OCI-LY1 (cell line): ENCODE results near the gene HAND2.

Experiments
- H2AFZ ChIP-seq: fragments of 200-600 bp; sonication (generic), shearing (Covaris generic); 2 replicates; pipeline ENCODE4 v1.6.0; 2014; ENCODE audit warnings: antibody characterized with exemption, mild to moderate bottlenecking, low read length
- H3F3A ChIP-seq: fragments of 200-600 bp; sonication (generic), shearing (Covaris generic); 2 replicates; pipeline ENCODE4 v1.6.0; 2014; ENCODE audit warnings: mild to moderate bottlenecking, antibody characterized with exemption, low read length, moderate library complexity; ENCODE audit not compliant: insufficient read depth
- H3K27ac ChIP-seq: fragments of 200-600 bp; sonication (generic); 2 replicates; pipeline ENCODE4 v1.5.1; 2014; ENCODE audit warnings: low read length, mixed run types, mild to moderate bottlenecking, low read depth; ENCODE audit not compliant: poor library complexity, severe bottlenecking
- H3K27me3 ChIP-seq: fragments of 200-600 bp; sonication (generic); 2 replicates; pipeline ENCODE4 v1.6.0; 2014; ENCODE audit warnings: antibody characterized with exemption, mild to moderate bottlenecking, low read length, moderate library complexity; ENCODE audit not compliant: insufficient read depth
- H3K36me3 ChIP-seq: fragments of 200-600 bp; sonication (generic); 2 replicates; pipeline ENCODE4 v1.6.1; 2014; ENCODE audit warnings: mild to moderate bottlenecking, antibody characterized with exemption, low read length, moderate library complexity, mixed read lengths; ENCODE audit not compliant: insufficient read depth
- H3K4me1 ChIP-seq: fragments of 200-600 bp; sonication (generic); 2 replicates; pipeline ENCODE4 v1.5.1; 2014; ENCODE audit warnings: mild to moderate bottlenecking, low read length, moderate library complexity; ENCODE audit not compliant: insufficient read depth, severe bottlenecking
- H3K4me2 ChIP-seq: fragments of 200-600 bp; sonication (generic), shearing (Covaris generic); 2 replicates; pipeline ENCODE4 v1.6.1; 2014; ENCODE audit warnings: low read length
- H3K4me3 ChIP-seq: fragments of 200-600 bp; sonication (generic); 2 replicates; pipeline ENCODE4 v1.5.1; 2014; ENCODE audit warnings: low read length, low read depth, mild to moderate bottlenecking, mixed read lengths; ENCODE audit not compliant: poor library complexity, severe bottlenecking
- H3K79me2 ChIP-seq: fragments of 200-600 bp; shearing (Covaris generic); 2 replicates; pipeline ENCODE4 v1.6.1; 2016; ENCODE audit warnings: mixed run types, low read length, mixed read lengths; ENCODE audit not compliant: insufficient read depth
- H3K9ac ChIP-seq: fragments of 200-600 bp; sonication (generic), shearing (Covaris generic); 2 replicates; pipeline ENCODE4 v1.6.1; 2014; ENCODE audit warnings: mild to moderate bottlenecking, low read length, mixed read lengths
- H3K9me2 ChIP-seq: fragments of 200-600 bp; sonication (generic), shearing (Covaris generic); 2 replicates; pipeline ENCODE4 v1.6.1; 2014; ENCODE audit warnings: low read depth, mild to moderate bottlenecking, low read length, mixed read lengths
- H3K9me3 ChIP-seq: fragments of 200-600 bp; shearing (Covaris generic); 2 replicates; pipeline ENCODE4 v1.6.1; 2014; ENCODE audit warnings: low read length, mixed read lengths
- H4K20me1 ChIP-seq: fragments of 200-600 bp; sonication (generic), shearing (Covaris generic); 2 replicates; pipeline ENCODE4 v1.6.0; 2016; ENCODE audit warnings: mild to moderate bottlenecking, low read length; ENCODE audit not compliant: insufficient read depth
- CTCF ChIP-seq: fragments of 200-600 bp; sonication (generic), shearing (Covaris generic); IDR thresholded peaks from 2 replicates; pipeline ENCODE4 v1.5.1; 2017; ENCODE audit warnings: mild to moderate bottlenecking, antibody characterized with exemption, low read length, moderate library complexity, mixed read lengths
- EZH2 ChIP-seq: fragments of 200-600 bp; sonication (generic), shearing (Covaris generic); IDR thresholded peaks from 2 replicates; pipeline ENCODE4 v1.8.0; 2017; ENCODE audit warnings: borderline replicate concordance, mixed run types, mild to moderate bottlenecking, antibody characterized with exemption, low read length, moderate library complexity, mixed read lengths

Gene HAND2

GRCh38 chr4:173486714-173487392, 43.2 kb downstream of the HAND2 start:
- TF ChIP-seq EZH2 = no peak
- no peak for TF ChIP-seq CTCF
- Histone ChIP-seq H3F3A (no peaks in the 10 kb centered on the region), H3K9ac (no peak overlapping the region), H3K4me2 (no peak overlapping the region), H3K9me2 (no peaks in the 10 kb centered on the region), H3K27ac (no peak overlapping the region), H2AFZ (no peak overlapping the region), H3K9me3 (no peaks in the 10 kb centered on the region), H4K20me1 (no peaks in the 10 kb centered on the region), H3K4me1 (no peaks in the 10 kb centered on the region), H3K4me3 (no peak overlapping the region), H3K36me3 (no peaks in the 10 kb centered on the region), H3K27me3 (no peaks in the 10 kb centered on the region), H3K79me2 (no peaks in the 10 kb centered on the region)

- Histone ChIP-seq H3K27me3 (no peaks in the 10 kb centered on the region), H3K9me2 (no peaks in the 10 kb centered on the region), H3K9me3 (no peaks in the 10 kb centered on the region), H3K4me1 (no peaks in the 10 kb centered on the region), H3K27ac (no peak overlapping the region), H3F3A (no peaks in the 10 kb centered on the region), H3K36me3 (no peaks in the 10 kb centered on the region), H3K4me3 (no peak overlapping the region), H4K20me1 (no peaks in the 10 kb centered on the region), H3K9ac (no peak overlapping the region), H3K4me2 (no peak overlapping the region), H2AFZ (no peak overlapping the region), H3K79me2 (no peaks in the 10 kb centered on the region)
- TF ChIP-seq CTCF = no peak
- TF ChIP-seq EZH2 = no peak
Measured at GRCh38 chr4:173485164-173485563, 44.9 kb downstream of the HAND2 start.

- Histone ChIP-seq H3F3A (no peaks in the 10 kb centered on the region), H3K9ac (no peak overlapping the region), H3K27me3 (no peaks in the 10 kb centered on the region), H3K27ac (no peak overlapping the region), H2AFZ (no peak overlapping the region), H4K20me1 (no peaks in the 10 kb centered on the region), H3K79me2 (no peaks in the 10 kb centered on the region), H3K4me2 (no peak overlapping the region), H3K9me2 (no peaks in the 10 kb centered on the region), H3K4me3 (no peak overlapping the region), H3K4me1 (no peaks in the 10 kb centered on the region), H3K9me3 (no peaks in the 10 kb centered on the region), H3K36me3 (no peaks in the 10 kb centered on the region)
- TF ChIP-seq CTCF (no peak), EZH2 (no peak)
Measured at GRCh38 chr4:173482330-173482931, 47.6 kb downstream of the HAND2 start.
